Neural cell (in vitro differentiated cells): Measurements from ENCODE around the gene GPC5. TPM values are rescaled to one million over a fixed set of nuclear protein-coding genes. Genes with fewer than 3 reads are reported as not detected.
"Not testable (repeated sequence)": the region's sequence is repeated elsewhere in the genome, so short reads cannot be mapped to it uniquely, and the experiment has no call there.

Experiments
- H2AFZ ChIP-seq: fragments of 200-600, 300-800 bp; sonication (generic), shearing (Covaris generic); 2 replicates; pipeline ENCODE4 v1.6.0; 2014; ENCODE audit warnings: low read depth, mild to moderate bottlenecking, antibody characterized with exemption, low read length, moderate library complexity
- H3F3A ChIP-seq: fragments of 200-600 bp; shearing (Covaris generic); 2 replicates; pipeline ENCODE4 v1.6.1; 2016; ENCODE audit warnings: mild to moderate bottlenecking, moderate library complexity, mixed read lengths, antibody characterized with exemption, low read length; ENCODE audit not compliant: insufficient read depth, poor library complexity, severe bottlenecking
- H3K27ac ChIP-seq: fragments of 200-600, 300-800 bp; sonication (generic), shearing (Covaris generic); 2 replicates; pipeline ENCODE4 v1.5.1; 2014; ENCODE audit warnings: mild to moderate bottlenecking, low read length, moderate library complexity
- H3K27me3 ChIP-seq: fragments of 300-800, 200-600 bp; sonication (generic), shearing (Covaris generic); 2 replicates; pipeline ENCODE4 v1.6.0; 2014; ENCODE audit warnings: mild to moderate bottlenecking, low read depth, low read length, moderate library complexity; ENCODE audit not compliant: insufficient read depth
- H3K36me3 ChIP-seq: fragments of 300-800, 200-600 bp; sonication (generic), shearing (Covaris generic); 2 replicates; pipeline ENCODE4 v1.5.1; 2014; ENCODE audit warnings: mild to moderate bottlenecking, antibody characterized with exemption, low read length, moderate library complexity; ENCODE audit not compliant: insufficient read depth
- H3K4me2 ChIP-seq: fragments of 300-800, 200-600 bp; sonication (generic), shearing (Covaris generic); 2 replicates; pipeline ENCODE4 v1.6.0; 2014; ENCODE audit warnings: mild to moderate bottlenecking, low read length
- H3K4me3 ChIP-seq: fragments of 300-800, 200-600 bp; sonication (generic), shearing (Covaris generic); 2 replicates; pipeline ENCODE4 v1.5.1; 2014; ENCODE audit warnings: mild to moderate bottlenecking, low read length, moderate library complexity
- H3K79me2 ChIP-seq: fragments of 200-600 bp; shearing (Covaris generic); replicated peaks from 2 replicates; pipeline ENCODE4 v1.6.0; 2014; ENCODE audit warnings: mild to moderate bottlenecking, low read length, moderate library complexity; ENCODE audit not compliant: insufficient read depth
- H3K9ac ChIP-seq: fragments of 300-800, 200-600 bp; sonication (generic), shearing (Covaris generic); 2 replicates; pipeline ENCODE4 v1.6.1; 2016; ENCODE audit warnings: mild to moderate bottlenecking, low read length, mixed read lengths
- H3K9me2 ChIP-seq: fragments of 200-600 bp; shearing (Covaris generic); 2 replicates; pipeline ENCODE4 v1.6.1; 2016; ENCODE audit warnings: mild to moderate bottlenecking, low read length, mixed read lengths; ENCODE audit not compliant: insufficient read depth
- H3K9me3 ChIP-seq: fragments of 200-600, 300-800 bp; sonication (generic), shearing (Covaris generic); 2 replicates; pipeline ENCODE4 v1.6.1; 2016; ENCODE audit warnings: mild to moderate bottlenecking, mixed run types, low read length, moderate library complexity, mixed read lengths
- H4K20me1 ChIP-seq: fragments of 200-600 bp; shearing (Covaris generic); 2 replicates; pipeline ENCODE4 v1.6.1; 2016; ENCODE audit warnings: mild to moderate bottlenecking, mixed run types; ENCODE audit not compliant: insufficient read depth
- EP300 ChIP-seq: fragments of 450-650 bp; conservative IDR thresholded peaks from 2 replicates; pipeline ENCODE4 v1.6.1; 2014; ENCODE audit warnings: antibody characterized with exemption, mild to moderate bottlenecking, moderate library complexity; ENCODE audit not compliant: poor library complexity, severe bottlenecking
- EZH2 ChIP-seq: fragments of 200-600, 300-800 bp; shearing (Covaris generic), sonication (generic); IDR thresholded peaks from 2 replicates; pipeline ENCODE4 v1.6.1; 2014; ENCODE audit warnings: antibody characterized with exemption, low read length, borderline replicate concordance, mild to moderate bottlenecking; ENCODE audit not compliant: insufficient read depth, poor library complexity, severe bottlenecking
- MXI1 ChIP-seq: fragments of 450-650 bp; conservative IDR thresholded peaks from 2 replicates; pipeline ENCODE4 v1.6.1; 2014; ENCODE audit warnings: antibody characterized with exemption, mild to moderate bottlenecking; ENCODE audit not compliant: poor library complexity, severe bottlenecking
- POLR2AphosphoS5 ChIP-seq: IDR thresholded peaks from 2 replicates; pipeline ENCODE4 v1.6.1; 2012
- RAD21 ChIP-seq: fragments of 450-650 bp; conservative IDR thresholded peaks from 2 replicates; pipeline ENCODE4 v1.6.1; 2014; ENCODE audit warnings: antibody characterized with exemption, mild to moderate bottlenecking, moderate library complexity
- SMC3 ChIP-seq: fragments of 450-650 bp; conservative IDR thresholded peaks from 2 replicates; pipeline ENCODE4 v1.6.1; 2014; ENCODE audit warnings: antibody characterized with exemption, mild to moderate bottlenecking, moderate library complexity; ENCODE audit not compliant: poor library complexity
- TAF1 ChIP-seq: IDR thresholded peaks from 2 replicates; pipeline ENCODE4 v1.6.1; 2012; ENCODE audit warnings: low read depth
- polyA plus RNA-seq: library from polyadenylated mRNA; depleted of rRNA; stranded (reverse); fragments of >200 nt; gene quantifications from 2 replicates; pipeline ENCODE4 v1.2.3, GENCODE V29; 2014
- TF ChIP-seq, protein P1 (sequence below): fragments of 450-650 bp; IDR thresholded peaks from 2 replicates; pipeline ENCODE4 v1.5.1; 2014; ENCODE audit warnings: antibody characterized with exemption, mild to moderate bottlenecking, moderate library complexity; ENCODE audit not compliant: poor library complexity, severe bottlenecking
- TF ChIP-seq, protein P2 (sequence below): IDR thresholded peaks from 2 replicates; pipeline ENCODE4 v1.6.1; 2012; ENCODE audit warnings: borderline replicate concordance

GPC5 gene
- polyA plus RNA-seq, 1 donor from 2014 or later, result 5.0 TPM

DNA sequence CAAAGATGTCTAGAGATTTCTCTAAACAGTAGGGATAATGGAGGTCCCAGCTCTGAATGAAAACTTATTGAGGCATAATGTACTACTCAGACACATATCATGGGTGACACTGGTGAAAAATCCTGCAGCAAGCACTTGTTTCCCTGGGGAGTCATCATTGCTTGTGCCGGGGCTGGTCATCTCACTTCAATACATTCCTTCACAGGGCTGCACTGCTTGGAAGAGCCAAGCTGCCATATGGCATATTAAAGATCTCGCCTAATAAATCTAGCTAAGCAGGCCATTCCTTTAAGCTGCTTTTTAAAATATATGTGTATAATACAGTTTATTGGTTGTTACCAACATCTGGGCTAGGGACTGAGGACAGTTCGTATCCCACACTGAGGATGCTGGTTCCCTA is 1496.0 kb downstream of the GPC5 start:
- H3K4me3 ChIP-seq, result no peak overlapping the region
- H2AFZ ChIP-seq, result no peak overlapping the region
- H3F3A ChIP-seq, result no peaks in the 10 kb centered on the region
- H3K36me3 ChIP-seq, result no peaks in the 10 kb centered on the region
- no peak overlapping the region for H3K27ac ChIP-seq
- TF ChIP-seq TAF1 (no peak), EZH2 (no peak)
- TF ChIP-seq, protein P1, sequence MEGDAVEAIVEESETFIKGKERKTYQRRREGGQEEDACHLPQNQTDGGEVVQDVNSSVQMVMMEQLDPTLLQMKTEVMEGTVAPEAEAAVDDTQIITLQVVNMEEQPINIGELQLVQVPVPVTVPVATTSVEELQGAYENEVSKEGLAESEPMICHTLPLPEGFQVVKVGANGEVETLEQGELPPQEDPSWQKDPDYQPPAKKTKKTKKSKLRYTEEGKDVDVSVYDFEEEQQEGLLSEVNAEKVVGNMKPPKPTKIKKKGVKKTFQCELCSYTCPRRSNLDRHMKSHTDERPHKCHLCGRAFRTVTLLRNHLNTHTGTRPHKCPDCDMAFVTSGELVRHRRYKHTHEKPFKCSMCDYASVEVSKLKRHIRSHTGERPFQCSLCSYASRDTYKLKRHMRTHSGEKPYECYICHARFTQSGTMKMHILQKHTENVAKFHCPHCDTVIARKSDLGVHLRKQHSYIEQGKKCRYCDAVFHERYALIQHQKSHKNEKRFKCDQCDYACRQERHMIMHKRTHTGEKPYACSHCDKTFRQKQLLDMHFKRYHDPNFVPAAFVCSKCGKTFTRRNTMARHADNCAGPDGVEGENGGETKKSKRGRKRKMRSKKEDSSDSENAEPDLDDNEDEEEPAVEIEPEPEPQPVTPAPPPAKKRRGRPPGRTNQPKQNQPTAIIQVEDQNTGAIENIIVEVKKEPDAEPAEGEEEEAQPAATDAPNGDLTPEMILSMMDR, result no peak
- TF ChIP-seq, protein P2, sequence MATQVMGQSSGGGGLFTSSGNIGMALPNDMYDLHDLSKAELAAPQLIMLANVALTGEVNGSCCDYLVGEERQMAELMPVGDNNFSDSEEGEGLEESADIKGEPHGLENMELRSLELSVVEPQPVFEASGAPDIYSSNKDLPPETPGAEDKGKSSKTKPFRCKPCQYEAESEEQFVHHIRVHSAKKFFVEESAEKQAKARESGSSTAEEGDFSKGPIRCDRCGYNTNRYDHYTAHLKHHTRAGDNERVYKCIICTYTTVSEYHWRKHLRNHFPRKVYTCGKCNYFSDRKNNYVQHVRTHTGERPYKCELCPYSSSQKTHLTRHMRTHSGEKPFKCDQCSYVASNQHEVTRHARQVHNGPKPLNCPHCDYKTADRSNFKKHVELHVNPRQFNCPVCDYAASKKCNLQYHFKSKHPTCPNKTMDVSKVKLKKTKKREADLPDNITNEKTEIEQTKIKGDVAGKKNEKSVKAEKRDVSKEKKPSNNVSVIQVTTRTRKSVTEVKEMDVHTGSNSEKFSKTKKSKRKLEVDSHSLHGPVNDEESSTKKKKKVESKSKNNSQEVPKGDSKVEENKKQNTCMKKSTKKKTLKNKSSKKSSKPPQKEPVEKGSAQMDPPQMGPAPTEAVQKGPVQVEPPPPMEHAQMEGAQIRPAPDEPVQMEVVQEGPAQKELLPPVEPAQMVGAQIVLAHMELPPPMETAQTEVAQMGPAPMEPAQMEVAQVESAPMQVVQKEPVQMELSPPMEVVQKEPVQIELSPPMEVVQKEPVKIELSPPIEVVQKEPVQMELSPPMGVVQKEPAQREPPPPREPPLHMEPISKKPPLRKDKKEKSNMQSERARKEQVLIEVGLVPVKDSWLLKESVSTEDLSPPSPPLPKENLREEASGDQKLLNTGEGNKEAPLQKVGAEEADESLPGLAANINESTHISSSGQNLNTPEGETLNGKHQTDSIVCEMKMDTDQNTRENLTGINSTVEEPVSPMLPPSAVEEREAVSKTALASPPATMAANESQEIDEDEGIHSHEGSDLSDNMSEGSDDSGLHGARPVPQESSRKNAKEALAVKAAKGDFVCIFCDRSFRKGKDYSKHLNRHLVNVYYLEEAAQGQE, result no peak
- H3K9me2 ChIP-seq, result no peaks in the 10 kb centered on the region
- H3K9me3 ChIP-seq, result no peaks in the 10 kb centered on the region
- no peaks in the 10 kb centered on the region for H4K20me1 ChIP-seq
- no peaks in the 10 kb centered on the region for H3K27me3 ChIP-seq
- no peak overlapping the region for H3K4me2 ChIP-seq
- H3K9ac ChIP-seq, result no peak overlapping the region
- H3K79me2 ChIP-seq, result no peaks in the 10 kb centered on the region

DNA sequence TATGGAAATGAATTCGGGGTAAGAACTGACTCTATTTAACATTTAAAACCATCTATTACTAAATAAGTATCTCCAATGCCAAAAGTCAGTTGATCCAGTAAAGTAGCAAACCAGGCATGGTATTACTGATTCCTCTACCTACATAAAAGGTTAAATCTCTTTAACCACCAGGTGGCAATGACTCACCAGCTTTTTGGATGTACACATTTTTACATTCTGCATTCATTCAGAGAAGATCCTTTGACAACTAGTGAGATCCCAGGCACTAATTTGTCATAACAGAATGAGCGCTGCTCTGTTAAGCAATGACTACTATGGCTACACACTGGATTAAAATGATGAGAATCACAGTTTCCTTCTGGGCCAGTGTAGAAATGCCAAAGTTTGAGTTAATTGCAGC is 1498.4 kb downstream of the GPC5 start:
- Histone ChIP-seq H3K9me3 (no peaks in the 10 kb centered on the region), H3K36me3 (no peaks in the 10 kb centered on the region), H3K9me2 (no peaks in the 10 kb centered on the region), H4K20me1 (no peaks in the 10 kb centered on the region), H3F3A (no peaks in the 10 kb centered on the region), H3K4me3 (no peak overlapping the region), H3K27me3 (no peaks in the 10 kb centered on the region), H3K9ac (no peak overlapping the region), H2AFZ (no peak overlapping the region), H3K27ac (no peak overlapping the region), H3K4me2 (no peak overlapping the region), H3K79me2 (no peaks in the 10 kb centered on the region)
- no peak for TF ChIP-seq MXI1
- no peak for TF ChIP-seq EZH2
- no peak for TF ChIP-seq TAF1
- TF ChIP-seq SMC3, result peak; percentile 94
- TF ChIP-seq, protein P2, result no peak
- TF ChIP-seq, protein P1, result peak; percentile 81
- TF ChIP-seq EP300, result peak; percentile 57
- TF ChIP-seq POLR2AphosphoS5, result peak; percentile 32
- peak; percentile 92 for TF ChIP-seq RAD21

DNA sequence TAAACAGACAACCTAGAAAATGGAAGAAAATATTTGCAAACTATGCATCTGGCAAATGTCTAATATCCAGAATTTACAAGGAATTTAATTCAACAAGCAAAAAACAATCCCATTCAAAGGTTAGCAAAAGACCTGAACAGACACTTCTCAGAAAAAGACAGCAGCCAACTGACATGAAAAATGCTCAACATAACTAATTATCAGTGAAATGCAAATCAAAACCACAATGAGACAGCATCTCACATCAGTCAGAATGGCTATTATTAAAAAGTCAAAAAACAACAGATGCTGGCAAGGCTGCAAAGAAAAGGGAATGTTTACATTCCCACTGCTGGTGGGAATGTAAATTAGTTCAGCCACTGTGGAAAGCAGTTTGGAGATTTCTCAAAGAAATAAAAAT is 1500.5 kb downstream of the GPC5 start:
- H3K27ac ChIP-seq, H3F3A ChIP-seq, H3K9ac ChIP-seq, H3K79me2 ChIP-seq, H2AFZ ChIP-seq, H3K4me3 ChIP-seq, H3K9me3 ChIP-seq, H3K4me2 ChIP-seq, H3K9me2 ChIP-seq, H4K20me1 ChIP-seq, H3K27me3 ChIP-seq, H3K36me3 ChIP-seq: not testable (repeated sequence)
